Transverse colon (tissue), 4 donors: ENCODE data around the gene OR12D3. TPM values are rescaled to one million over a fixed set of nuclear protein-coding genes. Genes with fewer than 3 reads are reported as not detected.

Experiments
- DNase-seq: peaks from one replicate; pipeline ENCODE4 v3.0.0-alpha.2; 2019
- H3K27ac ChIP-seq, 4 donors: fragments of 200-600 bp; sonication (generic); 2 replicates each; pipeline ENCODE4 v1.5.1; 2016 to 2018; ENCODE audit warnings: inconsistent platforms in 4 of 4
- H3K27me3 ChIP-seq: fragments of 200-600 bp; sonication (generic); 2 replicates; pipeline ENCODE4 v1.5.1; 2017; ENCODE audit warnings: inconsistent platforms
- H3K36me3 ChIP-seq, 4 donors: fragments of 200-600 bp; sonication (generic); 2 replicates each; pipeline ENCODE4 v1.5.1; 2017 to 2019; ENCODE audit warnings: inconsistent platforms in 4 of 4
- H3K4me1 ChIP-seq, 4 donors: fragments of 200-600 bp; sonication (generic); 2 replicates each; pipeline ENCODE4 v1.5.1; 2017 to 2020; ENCODE audit warnings: inconsistent platforms in 4 of 4
- H3K4me3 ChIP-seq, 4 donors: fragments of 200-600 bp; sonication (generic); 1 replicate in 1 of 4; 2 replicates in 3 of 4; pipeline versions ENCODE4 v1.5.1 to v1.6.1; 2017 to 2019; ENCODE audit warnings: inconsistent platforms in 4 of 4
- H3K9me3 ChIP-seq, 2 donors: fragments of 200-600 bp; sonication (generic); 2 replicates each; pipeline ENCODE4 v1.5.1; 2017 to 2019; ENCODE audit warnings: inconsistent platforms in 2 of 2
- CTCF ChIP-seq, 5 experiments: fragments of 200-600 bp in 3 of 5; fragments of 450-650 bp in 2 of 5; sonication (generic) in 3 of 5; IDR thresholded peaks; 1 replicate in 2 of 5; 2 replicates in 3 of 5; pipeline ENCODE4 v1.5.1; 2016 to 2017; ENCODE audit warnings: antibody characterized with exemption in 5 of 5, inconsistent platforms in 3 of 5, mild to moderate bottlenecking in 2 of 5, moderate library complexity in 1 of 5
- EP300 ChIP-seq: sonication (generic); formaldehyde crosslinking; IDR thresholded peaks from one replicate; pipeline ENCODE4 v1.6.1; 2017; ENCODE audit warnings: antibody characterized with exemption, low read depth
- POLR2A ChIP-seq: fragments of 450-650 bp; IDR thresholded peaks from one replicate; pipeline ENCODE4 v1.6.1; 2016; ENCODE audit warnings: antibody characterized with exemption, mild to moderate bottlenecking, moderate library complexity
- POLR2AphosphoS5 ChIP-seq, 3 donors: sonication (generic); formaldehyde crosslinking; IDR thresholded peaks; one replicate each; pipeline ENCODE4 v1.6.1; 2016; ENCODE audit warnings: antibody characterized with exemption in 3 of 3
- WGBS, 2 donors: methylation state at CpG; one replicate each; pipeline ENCODE4 v1.1.5; 2018; ENCODE audit warnings: low coverage in 1 of 2; 5-methylcytosine and 5-hydroxymethylcytosine counted together
- in situ Hi-C, 4 donors: fragments of 200-750 bp; cut with MboI; loops; one replicate each; pipeline versions ENCODE4 v1.15.0 to v1.15.1; 2017; ENCODE audit warnings: low sequenced_read_pairs in 3 of 4, low pct_ligation_motif_present in 1 of 4, low pct_unique_long_range_greater_than_20kb in 1 of 4
- intact Hi-C: fragments of 100-400 bp; cut with DNase I; formaldehyde crosslinking; loops from one replicate; pipeline ENCODE4 v1.15.1; 2023; ENCODE audit warnings: low total_unique reads
- total RNA-seq, 4 donors: library from RNA; depleted of rRNA; stranded (reverse); fragments of >200 nt; gene quantifications; one replicate each; pipeline ENCODE4 v1.1.0, GENCODE V29; 2016

Gene OR12D3
- total RNA-seq, 4 donors from 2014 or later = not detected

GRCh38 chr6:29345380-29345779 lies 29.7 kb downstream of the OR12D3 start:
- H3K27me3 ChIP-seq = no peaks in the 10 kb centered on the region
- no peak for DNase-seq
- no peak overlapping the region for H3K27ac ChIP-seq
- WGBS, 2 donors = 63 to 69% methylated on average over 3 of the region's 3 CpGs
- no peak overlapping the region for H3K4me3 ChIP-seq
- no peak for TF ChIP-seq CTCF (IDR thresholded peaks at IDR 0.05)
- TF ChIP-seq EP300 = no peak
- TF ChIP-seq POLR2A = no peak
- TF ChIP-seq POLR2AphosphoS5 (IDR thresholded peaks at IDR 0.05) = no peak
- H3K4me1 ChIP-seq = no peaks in the 10 kb centered on the region
- in situ Hi-C loops = no loop called here
- H3K9me3 ChIP-seq = no peaks in the 10 kb centered on the region
- intact Hi-C loops = no loop called here
- no peaks in the 10 kb centered on the region for H3K36me3 ChIP-seq

- no peak for TF ChIP-seq POLR2AphosphoS5 (IDR thresholded peaks at IDR 0.05)
- H3K36me3 ChIP-seq = no peaks in the 10 kb centered on the region
- in situ Hi-C loops = no loop called here
- H3K27ac ChIP-seq = no peak overlapping the region
- no peaks in the 10 kb centered on the region for H3K27me3 ChIP-seq
- 71 to 84% methylated on average over 2 of the region's 2 CpGs for WGBS, 2 donors
- H3K4me3 ChIP-seq = no peak overlapping the region
- H3K9me3 ChIP-seq = no peaks in the 10 kb centered on the region
- intact Hi-C loops = no loop called here
- DNase-seq = no peak
- H3K4me1 ChIP-seq = no peaks in the 10 kb centered on the region
Observed at GRCh38 chr6:29336269-29336668, 38.8 kb downstream of the OR12D3 start.

GRCh38 chr6:29332676-29333075 lies 42.4 kb downstream of the OR12D3 start:
- in situ Hi-C loops = no loop called here
- H3K27ac ChIP-seq = no peak overlapping the region
- H3K4me3 ChIP-seq = no peak overlapping the region
- TF ChIP-seq POLR2A = no peak
- no peaks in the 10 kb centered on the region for H3K36me3 ChIP-seq
- no peaks in the 10 kb centered on the region for H3K27me3 ChIP-seq
- no peaks in the 10 kb centered on the region for H3K9me3 ChIP-seq
- no peaks in the 10 kb centered on the region for H3K4me1 ChIP-seq
- intact Hi-C loops = no loop called here
- DNase-seq = no peak

GRCh38 chr6:29325777-29326176 lies 49.3 kb downstream of the OR12D3 start:
- H3K27me3 ChIP-seq = no peaks in the 10 kb centered on the region
- H3K9me3 ChIP-seq = no peaks in the 10 kb centered on the region
- DNase-seq = no peak
- H3K4me1 ChIP-seq = no peaks in the 10 kb centered on the region
- 46 to 48% methylated on average over 4 of the region's 4 CpGs for WGBS, 2 donors
- in situ Hi-C loops (no loop called here), intact Hi-C loops (no loop called here)
- no peak for TF ChIP-seq CTCF (IDR thresholded peaks at IDR 0.05)
- TF ChIP-seq POLR2A = no peak
- TF ChIP-seq EP300 = no peak
- TF ChIP-seq POLR2AphosphoS5 (IDR thresholded peaks at IDR 0.05) = no peak
- no peak overlapping the region for H3K4me3 ChIP-seq
- H3K27ac ChIP-seq = no peak overlapping the region
- no peaks in the 10 kb centered on the region for H3K36me3 ChIP-seq

Other genes with a start within 250 kb of the OR12D3 start
- gene OR2J2, start 204.4 kb downstream of the OR12D3 start, total RNA-seq = not detected
- gene OR14J1, start 73.6 kb downstream of the OR12D3 start, total RNA-seq = not detected
- gene OR5V1, start 6.4 kb downstream of the OR12D3 start, total RNA-seq = not detected
- gene OR12D2, start 20.3 kb upstream of the OR12D3 start, total RNA-seq = not detected
- not detected for gene OR12D1, start 39.6 kb upstream of the OR12D3 start, total RNA-seq
- not detected for gene OR10C1, start 64.0 kb upstream of the OR12D3 start, total RNA-seq
- gene OR11A1, start 81.8 kb upstream of the OR12D3 start, total RNA-seq = not detected
- gene OR2H1, start 81.9 kb upstream of the OR12D3 start, total RNA-seq = not detected
- not detected for gene MAS1L, start 112.7 kb upstream of the OR12D3 start, total RNA-seq
- gene UBD, start 184.4 kb upstream of the OR12D3 start, total RNA-seq = 1 to 10 TPM in 1 of 4 donors, under 1 TPM in 1, not detected in 2; 0.96 to 8.4 TPM
- gene OR2H2, start 209.8 kb upstream of the OR12D3 start, total RNA-seq = not detected